Endothelial cell of umbilical vein (primary cell): ENCODE measurements around the gene GPR17.

Experiments
- CTCF ChIP-seq, 2 donors: IDR thresholded peaks; 1 replicate in 1 of 2; 2 replicates in 1 of 2; pipeline ENCODE4 v1.5.1; 2011; ENCODE audit warnings: low read length in 2 of 2, mild to moderate bottlenecking in 2 of 2, moderate library complexity in 2 of 2, control low read depth in 1 of 2, inconsistent platforms in 1 of 2, low read depth in 1 of 2; ENCODE audit not compliant: insufficient read depth in 1 of 2; ENCODE audit errors: extremely low read depth in 1 of 2
- EZH2 ChIP-seq: IDR thresholded peaks from 2 replicates; pipeline ENCODE4 v1.6.1; 2012; ENCODE audit warnings: borderline replicate concordance, low read depth, mild to moderate bottlenecking, moderate library complexity, low read length, inconsistent platforms; ENCODE audit not compliant: severe bottlenecking
- FOS ChIP-seq: IDR thresholded peaks from 2 replicates; pipeline ENCODE4 v1.6.1; 2011; ENCODE audit warnings: mild to moderate bottlenecking, low read length, moderate library complexity, borderline replicate concordance; ENCODE audit not compliant: insufficient read depth
- JUN ChIP-seq: IDR thresholded peaks from 2 replicates; pipeline ENCODE4 v1.6.1; 2011; ENCODE audit warnings: borderline replicate concordance, low read depth; ENCODE audit not compliant: insufficient read length, insufficient read depth
- MYC ChIP-seq: IDR thresholded peaks from one replicate; pipeline ENCODE4 v1.6.1; 2011; ENCODE audit warnings: mild to moderate bottlenecking, low read depth, low read length
- POLR2A ChIP-seq: IDR thresholded peaks from 2 replicates; pipeline ENCODE4 v1.6.1; 2012; ENCODE audit warnings: low read depth, mild to moderate bottlenecking, control low read depth, low read length
- POLR2AphosphoS5 ChIP-seq: IDR thresholded peaks from 2 replicates; pipeline ENCODE4 v1.6.1; 2012; ENCODE audit warnings: low read depth, mild to moderate bottlenecking, control low read depth, low read length, moderate library complexity; ENCODE audit not compliant: insufficient read depth

- TF ChIP-seq CTCF (IDR thresholded peaks at IDR 0.05; ENCODE audit: extremely low read depth in 1 of 2, insufficient read depth in 1 of 2, low read depth in 1 of 2, low read length in 2 of 2) (no peak), EZH2 (no peak), POLR2A (no peak), MYC (no peak), POLR2AphosphoS5 (no peak), FOS (no peak), JUN (no peak)
These were observed 36.1 kb upstream of the GPR17 start for GRCh38 chr2:127609818-127610217.
